G401.6 (cell line): Measurements from ENCODE around the gene BMPR1A.

Experiments
- FAIRE-seq: peaks from 2 replicates; lab custom pipeline; 2012; peaks lifted over from hg19 to GRCh38; lab: Jason Lieb, UNC

Gene BMPR1A

DNA sequence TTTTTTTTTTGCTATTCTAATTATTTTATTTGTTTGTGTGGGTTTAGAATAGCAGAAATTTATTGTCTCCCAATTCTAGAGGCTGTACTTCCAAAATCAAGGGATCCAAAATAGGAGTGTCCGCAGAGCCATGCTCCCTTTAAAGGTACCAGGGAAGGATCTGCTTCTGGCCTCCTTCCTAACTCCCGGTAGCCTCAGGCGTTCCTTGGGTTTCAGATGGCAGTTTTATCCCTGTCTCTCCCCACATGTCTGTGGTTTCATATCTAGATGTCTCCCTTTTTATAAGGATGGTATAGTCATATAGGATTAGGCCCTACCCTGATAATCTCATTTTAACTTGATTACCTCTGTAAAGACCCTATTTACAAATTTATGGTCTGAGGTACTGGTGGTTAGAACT, 48.4 kb downstream of the BMPR1A start:
- no peak for FAIRE-seq

GRCh38 chr10:86813101-86813500, 56.7 kb downstream of the BMPR1A start:
- FAIRE-seq: no peak

DNA sequence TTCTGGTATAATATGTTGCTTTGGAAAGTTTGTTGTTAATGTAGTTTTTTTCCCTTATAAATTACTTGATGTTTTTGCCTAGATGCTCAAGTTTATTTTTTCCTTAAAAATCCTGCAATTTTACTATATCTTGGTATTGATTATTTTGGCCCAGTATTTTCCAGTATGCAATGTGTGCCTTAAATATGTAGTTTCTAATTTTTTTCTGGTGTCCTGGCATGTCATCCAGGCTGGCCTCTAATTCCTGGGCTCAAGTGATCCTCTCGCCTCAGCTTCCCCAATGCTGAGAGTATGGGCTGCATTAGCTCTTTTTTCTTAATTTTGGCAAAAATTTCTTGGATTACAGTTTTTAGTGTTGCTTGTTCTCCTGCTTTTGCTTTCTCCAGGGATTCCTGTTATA, 57.6 kb downstream of the BMPR1A start:
- FAIRE-seq: no peak

DNA sequence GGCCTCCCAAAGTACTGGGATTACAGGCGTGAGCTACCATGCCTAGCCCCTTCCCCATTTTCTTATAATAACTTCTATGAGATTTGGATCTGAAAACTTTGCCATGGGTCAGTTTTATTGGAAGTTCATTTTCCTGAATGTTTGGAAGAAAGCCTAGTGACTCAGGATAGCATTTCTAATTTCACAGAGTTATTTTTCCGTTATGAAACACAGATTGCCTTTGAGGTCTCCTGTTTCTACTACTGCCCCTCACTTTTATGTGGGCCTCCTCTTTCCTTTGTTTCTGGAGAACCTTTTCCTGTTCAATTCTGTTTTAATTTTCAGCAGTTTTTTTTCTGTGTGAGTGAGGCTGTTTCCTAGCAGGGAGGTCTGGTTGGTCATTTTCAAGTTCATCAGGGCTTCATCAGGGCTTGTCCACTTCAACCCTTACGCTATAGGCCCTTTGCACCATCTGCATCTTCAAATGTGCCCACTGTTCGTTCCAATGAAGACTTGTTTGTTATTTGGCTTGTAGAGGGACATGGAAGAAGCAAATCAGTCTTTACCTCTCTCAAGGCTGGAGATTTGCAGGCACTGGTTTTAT, 58.7 kb downstream of the BMPR1A start:
- no peak for FAIRE-seq

- FAIRE-seq: no peak
These were observed 59.2 kb downstream of the BMPR1A start for GRCh38 chr10:86815640-86816039.

DNA sequence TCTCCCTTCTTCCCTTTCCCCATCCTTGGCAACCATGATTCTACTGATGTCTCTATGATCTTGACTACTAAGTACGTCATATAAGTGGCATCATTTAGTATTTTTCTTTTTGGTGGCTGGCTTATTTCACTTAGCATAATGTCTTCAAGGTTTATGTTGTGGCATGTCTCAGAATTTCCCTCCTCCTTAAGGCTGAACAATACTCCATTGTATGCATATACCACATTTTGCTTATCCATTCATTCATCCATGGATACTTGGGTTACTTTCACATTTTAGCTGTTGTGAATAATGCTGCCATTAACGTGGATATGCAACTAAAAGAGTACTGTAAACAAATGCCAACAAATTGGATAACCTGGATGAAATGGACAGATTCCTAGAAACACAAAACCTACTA, 60.8 kb downstream of the BMPR1A start:
- FAIRE-seq: no peak

DNA sequence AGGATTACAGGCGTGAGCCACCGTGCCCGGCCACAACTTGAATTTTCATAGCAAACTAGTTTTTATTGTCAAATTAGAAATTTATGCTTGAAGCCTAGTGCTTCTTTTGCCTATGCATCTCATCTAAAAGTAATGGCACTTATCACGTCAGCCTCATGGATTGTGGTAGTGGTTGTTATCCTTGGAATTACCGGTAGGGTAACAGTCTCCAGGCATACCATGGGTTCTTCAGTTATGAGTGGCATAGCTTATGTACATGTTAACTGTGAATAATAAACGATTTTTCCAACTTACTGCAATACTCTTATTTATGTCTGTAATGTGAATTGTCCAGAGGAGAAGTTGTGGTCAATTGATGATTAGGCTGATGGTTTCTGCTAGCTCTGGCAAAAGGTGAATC, 63.1 kb downstream of the BMPR1A start:
- no peak for FAIRE-seq

DNA sequence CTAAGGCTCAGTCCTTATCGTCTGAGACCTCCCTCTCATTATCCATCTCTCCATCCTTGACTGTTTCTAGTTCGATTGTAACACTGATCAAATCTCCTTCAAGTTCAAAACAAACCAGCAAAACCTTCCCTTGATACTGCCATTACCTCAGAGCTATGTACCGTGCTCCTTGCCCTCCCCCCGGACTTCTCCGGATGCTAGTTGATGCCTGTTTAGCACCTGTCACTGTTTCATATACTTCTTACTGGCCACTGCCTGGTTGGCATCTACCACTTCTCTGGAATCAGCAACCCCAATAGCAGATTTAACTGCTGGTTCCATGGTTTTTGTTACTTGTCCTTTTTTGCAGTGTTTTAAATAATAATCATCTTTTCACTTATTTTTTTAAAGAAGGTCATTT, 64.1 kb downstream of the BMPR1A start:
- FAIRE-seq: no peak

GRCh38 chr10:86821388-86821999, 65.1 kb downstream of the BMPR1A start:
- FAIRE-seq: no peak

- no peak for FAIRE-seq
These were observed 67.1 kb downstream of the BMPR1A start for GRCh38 chr10:86823565-86823964.

DNA sequence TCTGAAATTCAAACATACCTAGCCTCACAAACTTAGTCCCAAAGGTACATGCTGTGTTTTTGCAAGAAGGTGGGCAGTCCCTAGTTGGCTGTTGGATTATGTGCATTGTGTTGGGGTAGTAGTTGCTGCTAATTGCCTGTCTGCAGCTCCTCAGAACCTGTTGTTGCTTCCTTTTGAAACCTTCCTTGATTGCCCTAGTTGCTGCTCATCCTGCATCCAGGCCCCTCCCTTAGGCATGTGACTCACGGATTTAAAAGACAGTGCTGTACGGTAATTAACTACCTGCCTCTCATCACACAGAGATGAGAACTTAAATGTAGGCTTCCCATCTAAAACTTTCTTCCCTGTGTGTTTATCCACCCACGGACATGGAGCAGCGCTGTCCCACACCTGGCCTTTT, 67.7 kb downstream of the BMPR1A start:
- no peak for FAIRE-seq

DNA sequence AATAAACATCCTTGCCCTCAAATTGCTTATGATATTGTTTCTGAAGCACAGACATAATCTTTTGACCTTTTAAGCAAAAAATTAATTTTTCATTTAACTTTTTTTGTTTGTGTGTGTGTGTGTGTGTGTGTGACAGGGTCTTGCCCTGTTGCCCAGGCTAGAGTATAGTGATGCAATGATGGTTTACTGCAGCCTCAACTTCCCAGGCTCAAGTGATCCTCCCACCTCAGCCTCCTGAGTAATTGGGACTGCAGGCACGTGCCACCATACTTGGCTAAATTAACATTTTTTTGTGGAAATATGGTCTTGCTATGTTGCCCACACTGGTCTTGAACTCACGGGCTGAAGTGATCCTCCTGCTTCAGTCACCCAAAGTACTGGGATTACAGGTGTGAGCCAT, 68.9 kb downstream of the BMPR1A start:
- no peak for FAIRE-seq

DNA sequence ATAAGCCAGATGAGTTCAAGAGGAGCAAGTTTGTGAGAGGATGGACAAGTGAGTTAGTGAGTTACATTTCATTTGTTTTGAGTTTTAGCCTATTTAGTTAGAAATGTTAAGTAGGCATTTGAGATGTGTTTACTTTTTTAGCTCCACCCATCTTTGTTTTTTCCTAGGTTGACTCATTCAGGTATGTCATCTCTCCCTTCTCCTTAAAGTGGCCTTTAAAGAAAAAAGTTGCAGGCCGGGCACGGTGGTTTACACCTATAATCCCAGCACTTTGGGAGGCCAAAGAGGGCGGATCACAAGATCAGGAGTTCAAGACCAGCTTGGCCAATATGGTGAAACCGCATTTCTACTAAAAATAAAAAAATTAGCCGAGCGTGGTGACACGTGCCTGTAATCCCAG, 71.2 kb downstream of the BMPR1A start:
- FAIRE-seq: no peak

DNA sequence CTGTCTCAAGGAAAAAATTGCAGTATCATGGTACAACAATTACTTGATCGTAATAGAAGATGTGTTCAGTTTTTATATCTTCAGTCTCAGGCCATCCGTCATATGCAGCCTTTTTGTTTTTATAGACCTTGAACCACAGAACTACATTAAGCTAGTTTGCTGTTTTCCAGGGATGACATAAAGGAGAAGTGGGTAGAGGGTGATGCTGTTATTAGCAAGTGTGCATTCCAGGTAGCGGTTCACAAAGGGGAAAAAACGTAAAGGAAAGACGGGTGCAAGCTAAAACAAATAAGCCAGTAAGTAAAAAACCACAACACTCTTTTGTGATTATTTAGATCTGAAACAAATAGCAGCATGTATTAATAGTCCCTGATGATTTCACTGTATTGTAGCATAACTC, 71.7 kb downstream of the BMPR1A start:
- FAIRE-seq: no peak

DNA sequence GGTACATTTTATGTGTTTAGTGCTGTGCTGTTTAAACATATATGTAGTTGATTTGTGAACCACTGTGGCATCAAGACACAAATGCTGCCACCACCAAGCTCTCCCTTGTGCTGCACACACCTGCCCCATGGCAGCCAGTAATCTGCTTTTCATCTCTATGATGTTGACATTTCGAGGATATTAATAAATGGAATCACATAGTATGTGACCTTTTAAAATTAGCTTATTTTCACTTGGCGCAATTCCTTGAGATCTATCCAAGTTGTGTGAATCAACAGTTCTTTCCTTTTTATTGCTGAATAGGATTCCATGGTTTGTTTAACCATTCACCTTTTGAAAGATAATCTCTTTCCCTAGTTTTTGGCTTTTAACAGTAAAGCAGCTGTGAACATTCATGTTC, 73.1 kb downstream of the BMPR1A start:
- no peak for FAIRE-seq

DNA sequence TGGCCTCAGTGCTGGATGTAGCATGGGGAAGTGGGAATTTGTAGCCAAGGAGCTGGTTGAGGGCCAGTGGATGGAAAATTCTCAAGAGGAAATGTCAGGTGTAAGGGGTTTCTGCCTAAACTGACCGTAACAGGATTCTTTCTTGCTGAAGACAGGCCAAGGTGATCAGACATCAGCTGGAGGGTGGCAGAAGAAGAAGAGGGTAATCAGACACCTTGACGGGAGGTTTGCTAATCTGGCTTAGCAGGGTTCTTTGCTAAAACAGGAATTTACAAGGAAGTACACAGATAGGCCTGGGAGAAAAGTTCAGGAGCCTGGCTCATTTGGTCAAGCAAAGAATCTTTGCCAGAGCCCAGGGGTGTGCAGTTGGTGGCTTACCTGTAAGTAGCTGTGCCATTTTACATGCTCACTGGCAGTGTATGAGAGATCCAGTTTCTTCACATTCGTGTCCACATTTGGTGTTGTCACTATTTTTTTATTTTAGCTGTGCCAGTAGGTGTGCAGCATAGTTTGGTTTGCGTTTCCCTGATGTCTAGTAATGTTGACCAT, 73.7 kb downstream of the BMPR1A start:
- no peak for FAIRE-seq

DNA sequence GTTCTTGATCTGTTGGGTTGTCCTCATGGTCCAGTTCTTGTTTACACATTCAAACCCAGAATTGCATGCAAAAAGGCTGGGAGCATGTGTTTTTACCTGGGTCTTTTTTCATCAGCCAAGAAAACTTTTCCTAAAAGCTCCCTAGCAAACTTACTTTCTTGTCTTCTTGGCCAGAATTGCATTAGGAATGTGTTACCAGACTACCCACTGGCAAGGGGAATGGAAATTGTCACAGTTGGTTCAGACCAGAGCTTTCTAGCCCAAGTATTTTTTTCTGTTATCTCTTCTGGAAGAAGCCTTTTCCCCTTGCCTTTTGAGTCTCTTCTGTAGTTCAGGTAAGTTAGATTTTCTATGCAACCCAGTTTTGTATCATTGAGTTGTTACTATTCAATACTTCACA, 77.5 kb downstream of the BMPR1A start:
- FAIRE-seq: no peak

DNA sequence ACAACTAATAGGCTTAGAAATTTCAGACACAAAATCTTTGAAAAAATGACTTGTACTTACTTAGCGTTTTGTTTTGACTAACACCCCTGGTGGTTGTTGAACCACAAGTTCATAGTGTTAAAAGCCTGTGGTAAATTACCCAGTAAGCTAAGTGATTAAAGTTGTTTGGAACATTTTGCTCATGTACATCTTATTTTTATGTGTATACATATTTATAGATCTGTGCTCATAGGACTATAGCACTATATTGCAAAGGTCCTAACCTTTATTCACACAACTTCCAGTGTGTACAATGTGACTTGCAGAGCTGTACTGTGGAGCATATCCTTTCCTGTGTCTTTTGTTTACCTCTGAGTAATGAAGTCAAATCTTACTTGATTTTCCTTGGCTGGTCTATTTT, 79.6 kb downstream of the BMPR1A start:
- FAIRE-seq: no peak

DNA sequence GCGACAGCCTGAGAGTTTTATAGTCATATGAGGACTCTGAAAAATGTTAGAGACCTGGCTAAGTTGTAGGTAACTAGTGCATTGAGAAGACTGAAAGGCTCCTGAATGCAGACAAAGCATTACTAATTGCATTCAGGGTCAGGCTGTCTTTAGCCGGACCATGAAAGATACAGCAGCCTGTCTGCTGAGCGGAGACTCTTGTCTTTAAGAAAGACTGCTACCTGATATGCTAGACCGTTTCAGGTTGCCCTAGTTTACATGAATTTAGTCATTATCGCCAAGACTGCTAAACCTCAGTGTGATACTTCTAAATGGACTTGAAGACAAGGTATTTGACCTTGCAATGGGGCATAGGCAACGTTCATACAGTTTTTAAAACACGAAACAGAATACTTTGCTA, 81.2 kb downstream of the BMPR1A start:
- FAIRE-seq: no peak

DNA sequence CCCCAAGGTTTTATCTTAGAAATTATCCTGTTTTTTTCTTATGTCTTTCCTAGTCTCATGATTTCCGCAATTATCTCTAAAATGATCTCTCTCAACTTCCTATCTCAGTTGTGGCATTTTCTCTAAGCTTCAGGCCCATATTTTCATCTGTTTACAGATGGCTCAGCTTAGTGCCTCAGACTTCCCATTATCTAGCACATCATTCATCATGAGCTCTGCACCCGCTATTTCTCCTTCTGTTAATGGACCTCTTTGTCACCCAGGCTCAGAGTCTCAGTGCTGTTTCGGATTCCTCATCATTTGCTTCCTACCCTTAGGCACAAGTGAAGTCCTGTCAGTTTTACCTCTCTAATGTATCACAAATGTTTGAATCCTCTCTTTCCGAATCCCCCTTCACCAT, 84.1 kb downstream of the BMPR1A start:
- FAIRE-seq: no peak

DNA sequence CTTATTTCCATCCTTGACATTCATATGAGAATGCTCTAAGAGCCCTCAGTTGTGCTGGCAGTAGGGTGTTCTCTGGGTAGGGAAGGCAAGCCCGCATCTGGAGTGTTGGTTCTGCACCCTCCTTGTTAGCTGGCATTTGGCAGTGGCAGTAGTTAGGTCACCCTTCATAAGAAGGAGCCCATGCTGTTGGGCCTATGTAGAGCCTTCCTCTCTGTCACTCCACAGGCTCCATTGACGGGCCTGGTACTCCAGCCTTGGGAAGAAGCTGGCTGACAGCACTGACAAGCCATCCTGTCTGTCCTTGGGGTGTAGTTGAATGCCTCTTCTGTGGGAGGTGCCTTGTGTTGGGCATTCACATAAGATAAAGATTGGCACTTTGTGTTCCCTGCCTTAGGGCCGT, 89.7 kb downstream of the BMPR1A start:
- FAIRE-seq: no peak

DNA sequence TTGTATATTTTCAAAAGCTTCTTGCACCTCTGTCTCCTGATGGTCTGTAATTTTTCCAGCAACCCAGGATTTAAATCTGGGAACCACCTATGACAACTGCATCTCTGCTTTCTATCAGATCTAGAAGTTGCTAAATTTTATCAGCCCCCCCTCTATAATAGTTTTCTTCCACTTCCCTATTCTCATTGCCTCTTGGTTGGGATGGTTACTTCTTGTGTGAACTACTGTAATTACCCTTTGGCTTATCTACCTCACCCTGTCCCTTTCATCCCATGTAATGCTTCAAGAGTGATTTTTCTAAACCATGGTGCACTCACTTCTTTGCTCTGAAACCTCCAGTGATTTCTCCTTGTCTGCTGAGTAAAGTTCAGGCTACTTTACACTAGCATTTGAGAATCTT, 92.3 kb downstream of the BMPR1A start:
- no peak for FAIRE-seq

DNA sequence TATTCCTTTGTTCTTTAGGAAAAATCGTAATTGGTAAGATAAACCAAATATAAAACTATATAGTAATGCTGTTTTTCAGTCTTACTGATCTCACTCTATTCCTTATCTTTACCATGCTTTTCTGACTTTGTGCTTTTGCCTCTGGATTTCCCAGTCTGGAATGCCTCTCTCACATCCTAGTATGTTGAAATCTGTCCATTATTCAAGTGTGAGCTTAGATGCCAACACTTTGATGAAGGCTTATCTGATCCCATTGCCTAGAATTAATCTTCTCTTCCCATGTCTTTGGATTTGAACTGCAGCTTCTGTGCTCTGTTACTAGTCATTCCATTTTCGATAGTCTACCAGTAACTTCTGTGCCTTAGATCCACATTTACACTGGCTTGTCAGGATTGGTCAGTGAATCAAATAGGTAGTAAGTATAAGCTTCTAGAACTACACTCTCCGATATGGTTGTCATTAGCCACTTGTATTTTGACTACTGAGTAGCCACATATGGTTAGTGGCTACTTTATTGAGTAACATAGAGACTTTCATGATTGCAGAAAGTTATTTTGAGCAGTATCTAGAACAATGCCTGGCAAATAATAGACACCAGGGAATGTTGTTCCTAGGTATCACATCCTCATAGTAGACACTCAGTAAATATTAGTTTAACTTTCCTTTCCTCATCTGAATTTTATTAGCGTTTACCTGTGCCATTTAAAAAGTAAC, 92.9 kb downstream of the BMPR1A start:
- FAIRE-seq: no peak

DNA sequence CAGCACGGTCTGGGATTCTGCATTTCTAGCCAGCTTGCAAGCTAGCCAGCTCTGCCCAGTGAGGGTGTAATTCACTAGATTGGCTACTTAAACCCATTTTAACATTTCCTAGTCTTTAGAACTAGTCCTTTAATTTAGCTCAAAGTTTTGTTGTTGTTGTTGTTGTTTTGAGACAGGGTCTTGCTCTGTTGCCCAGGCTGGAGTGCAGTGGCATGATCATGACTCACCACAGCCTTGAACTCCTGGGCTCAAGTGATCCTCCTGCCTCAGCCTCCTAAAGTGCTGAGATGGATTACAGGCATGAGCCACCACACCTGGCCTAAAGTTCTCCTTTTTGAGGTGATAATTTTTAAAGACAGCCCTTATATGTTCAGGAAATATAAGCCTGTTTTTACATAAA, 94.1 kb downstream of the BMPR1A start:
- no peak for FAIRE-seq
